Ishikawa (cell line): ENCODE results near the gene MAP2K1.

Experiments used
- CEBPB ChIP-seq: IDR thresholded peaks from 2 replicates; pipeline ENCODE4 v1.6.1; 2012
- CREB1 ChIP-seq: IDR thresholded peaks from 2 replicates; pipeline ENCODE4 v1.6.1; 2012; ENCODE audit warnings: low read depth
- EGR1 ChIP-seq: IDR thresholded peaks from 2 replicates; pipeline ENCODE4 v1.6.1; 2012
- EP300 ChIP-seq: IDR thresholded peaks from 2 replicates; pipeline ENCODE4 v1.6.1; 2012; ENCODE audit warnings: borderline replicate concordance
- FOXM1 ChIP-seq: IDR thresholded peaks from 2 replicates; pipeline ENCODE4 v1.6.1; 2012; ENCODE audit warnings: low read depth, borderline replicate concordance
- NFIC ChIP-seq: IDR thresholded peaks from 2 replicates; pipeline ENCODE4 v1.6.1; 2012
- RAD21 ChIP-seq: IDR thresholded peaks from 2 replicates; pipeline ENCODE4 v1.6.1; 2012; ENCODE audit warnings: low read depth
- TAF1 ChIP-seq: IDR thresholded peaks from 2 replicates; pipeline ENCODE4 v1.6.1; 2012; ENCODE audit warnings: low read depth, mild to moderate bottlenecking
- TCF12 ChIP-seq: IDR thresholded peaks from 2 replicates; pipeline ENCODE4 v1.6.1; 2012; ENCODE audit warnings: low read depth
- TEAD4 ChIP-seq: IDR thresholded peaks from 2 replicates; pipeline ENCODE4 v1.6.1; 2012
- YY1 ChIP-seq: IDR thresholded peaks from 2 replicates; pipeline ENCODE4 v1.6.1; 2012; ENCODE audit warnings: low read depth
- ZBTB7A ChIP-seq: IDR thresholded peaks from 2 replicates; pipeline ENCODE4 v1.6.1; 2012; ENCODE audit warnings: low read depth
- TF ChIP-seq, protein P1 (sequence below): IDR thresholded peaks from 2 replicates; pipeline ENCODE4 v1.6.1; 2012
- TF ChIP-seq, protein P2 (sequence below): IDR thresholded peaks from 2 replicates; pipeline ENCODE4 v1.6.1; 2012
- TF ChIP-seq, protein P3 (sequence below): IDR thresholded peaks from 2 replicates; pipeline ENCODE4 v1.6.1; 2012; ENCODE audit warnings: low read depth, mild to moderate bottlenecking

The MAP2K1 gene

DNA sequence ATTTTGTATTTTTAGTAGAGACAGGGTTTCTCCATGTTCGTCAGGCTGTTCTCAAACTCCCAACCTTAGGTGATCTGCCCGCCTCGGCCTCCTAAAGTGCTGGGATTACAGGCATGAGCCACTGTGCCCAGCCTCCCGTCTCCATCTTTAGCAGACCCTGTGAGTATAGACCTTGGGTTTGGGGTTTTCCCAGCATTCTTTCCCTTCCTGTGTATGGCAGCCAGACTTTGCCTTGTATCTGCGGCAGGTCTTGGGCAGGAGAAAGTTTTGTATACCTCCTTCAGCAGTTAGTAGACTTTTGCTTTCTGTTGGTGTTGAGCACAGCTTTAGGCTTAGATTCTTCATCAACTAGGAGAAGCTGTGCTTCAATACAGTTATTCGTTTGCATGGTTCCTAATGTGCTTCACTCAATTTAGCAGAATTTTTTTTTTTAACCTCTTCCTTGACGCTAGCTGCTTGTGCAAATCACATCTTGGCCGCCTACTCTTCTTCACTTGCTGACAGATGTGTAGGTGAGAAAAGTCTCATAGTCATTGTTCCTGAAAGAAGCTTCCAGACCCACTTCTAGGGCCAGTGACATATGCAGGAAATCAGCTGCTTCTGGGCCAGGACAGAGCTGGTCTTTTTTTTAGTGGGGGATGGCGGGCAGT lies 38.4 kb downstream of the MAP2K1 start:
- no peak for TF ChIP-seq YY1
- no peak for TF ChIP-seq TCF12
- TF ChIP-seq TEAD4, result no peak
- TF ChIP-seq CEBPB, result no peak
- no peak for TF ChIP-seq RAD21
- no peak for TF ChIP-seq FOXM1
- no peak for TF ChIP-seq CREB1
- no peak for TF ChIP-seq TAF1
- TF ChIP-seq, protein P1, sequence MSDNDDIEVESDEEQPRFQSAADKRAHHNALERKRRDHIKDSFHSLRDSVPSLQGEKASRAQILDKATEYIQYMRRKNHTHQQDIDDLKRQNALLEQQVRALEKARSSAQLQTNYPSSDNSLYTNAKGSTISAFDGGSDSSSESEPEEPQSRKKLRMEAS, result no peak
- TF ChIP-seq, protein P2, sequence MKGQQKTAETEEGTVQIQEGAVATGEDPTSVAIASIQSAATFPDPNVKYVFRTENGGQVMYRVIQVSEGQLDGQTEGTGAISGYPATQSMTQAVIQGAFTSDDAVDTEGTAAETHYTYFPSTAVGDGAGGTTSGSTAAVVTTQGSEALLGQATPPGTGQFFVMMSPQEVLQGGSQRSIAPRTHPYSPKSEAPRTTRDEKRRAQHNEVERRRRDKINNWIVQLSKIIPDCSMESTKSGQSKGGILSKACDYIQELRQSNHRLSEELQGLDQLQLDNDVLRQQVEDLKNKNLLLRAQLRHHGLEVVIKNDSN, result no peak
- no peak for TF ChIP-seq EP300
- TF ChIP-seq NFIC, result no peak
- no peak for TF ChIP-seq EGR1

DNA sequence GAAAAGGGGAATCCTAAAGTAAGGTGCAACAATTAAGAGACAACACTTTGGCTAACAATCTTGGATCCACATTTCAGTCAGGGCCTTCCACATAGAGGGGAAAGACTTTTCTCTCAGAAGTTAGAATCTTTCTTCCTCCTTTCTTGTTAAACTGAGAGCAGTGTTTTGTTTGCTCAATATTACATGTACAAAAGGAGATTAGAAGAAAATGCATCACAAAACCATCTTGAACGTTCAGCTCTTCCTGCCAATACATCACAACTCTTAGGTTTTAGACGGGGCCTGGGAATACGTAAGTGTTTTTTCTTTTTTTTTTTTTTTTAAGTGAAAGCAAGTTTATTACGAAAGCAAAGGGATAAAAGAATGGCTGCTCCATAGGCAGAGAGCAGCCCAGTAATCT lies 39.1 kb downstream of the MAP2K1 start:
- TF ChIP-seq TAF1 (no peak), EP300 (no peak), EGR1 (no peak), TCF12 (no peak), YY1 (no peak), CREB1 (no peak), FOXM1 (no peak), RAD21 (no peak), TEAD4 (no peak), CEBPB (no peak), NFIC (no peak), ZBTB7A (no peak)
- TF ChIP-seq, protein P2, result no peak
- TF ChIP-seq, protein P1, result no peak
- TF ChIP-seq, protein P3, sequence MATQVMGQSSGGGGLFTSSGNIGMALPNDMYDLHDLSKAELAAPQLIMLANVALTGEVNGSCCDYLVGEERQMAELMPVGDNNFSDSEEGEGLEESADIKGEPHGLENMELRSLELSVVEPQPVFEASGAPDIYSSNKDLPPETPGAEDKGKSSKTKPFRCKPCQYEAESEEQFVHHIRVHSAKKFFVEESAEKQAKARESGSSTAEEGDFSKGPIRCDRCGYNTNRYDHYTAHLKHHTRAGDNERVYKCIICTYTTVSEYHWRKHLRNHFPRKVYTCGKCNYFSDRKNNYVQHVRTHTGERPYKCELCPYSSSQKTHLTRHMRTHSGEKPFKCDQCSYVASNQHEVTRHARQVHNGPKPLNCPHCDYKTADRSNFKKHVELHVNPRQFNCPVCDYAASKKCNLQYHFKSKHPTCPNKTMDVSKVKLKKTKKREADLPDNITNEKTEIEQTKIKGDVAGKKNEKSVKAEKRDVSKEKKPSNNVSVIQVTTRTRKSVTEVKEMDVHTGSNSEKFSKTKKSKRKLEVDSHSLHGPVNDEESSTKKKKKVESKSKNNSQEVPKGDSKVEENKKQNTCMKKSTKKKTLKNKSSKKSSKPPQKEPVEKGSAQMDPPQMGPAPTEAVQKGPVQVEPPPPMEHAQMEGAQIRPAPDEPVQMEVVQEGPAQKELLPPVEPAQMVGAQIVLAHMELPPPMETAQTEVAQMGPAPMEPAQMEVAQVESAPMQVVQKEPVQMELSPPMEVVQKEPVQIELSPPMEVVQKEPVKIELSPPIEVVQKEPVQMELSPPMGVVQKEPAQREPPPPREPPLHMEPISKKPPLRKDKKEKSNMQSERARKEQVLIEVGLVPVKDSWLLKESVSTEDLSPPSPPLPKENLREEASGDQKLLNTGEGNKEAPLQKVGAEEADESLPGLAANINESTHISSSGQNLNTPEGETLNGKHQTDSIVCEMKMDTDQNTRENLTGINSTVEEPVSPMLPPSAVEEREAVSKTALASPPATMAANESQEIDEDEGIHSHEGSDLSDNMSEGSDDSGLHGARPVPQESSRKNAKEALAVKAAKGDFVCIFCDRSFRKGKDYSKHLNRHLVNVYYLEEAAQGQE, result no peak

DNA sequence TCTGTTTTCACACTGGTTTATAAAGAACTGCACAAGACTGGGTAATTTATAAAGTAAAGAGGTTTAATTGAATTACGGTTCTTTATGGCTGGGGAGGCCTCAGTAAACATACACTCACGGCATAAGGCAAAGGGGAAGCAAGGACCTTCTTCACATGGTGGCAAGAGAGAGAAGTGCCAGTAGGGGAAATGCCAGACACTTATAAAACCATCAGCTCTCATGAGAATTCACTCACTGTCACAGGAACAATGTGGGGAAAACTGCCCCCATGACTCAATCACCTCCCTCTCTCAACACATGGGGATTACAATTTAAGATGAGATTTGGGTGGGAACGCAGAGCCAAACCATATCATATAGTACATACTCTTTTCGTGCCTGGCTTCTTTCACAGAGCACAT lies 42.4 kb downstream of the MAP2K1 start:
- TF ChIP-seq TCF12 (no peak), NFIC (no peak), TAF1 (no peak), CREB1 (no peak), FOXM1 (no peak), YY1 (no peak), CEBPB (no peak), EP300 (no peak)
- TF ChIP-seq, protein P2, result no peak
- TF ChIP-seq, protein P1, result no peak

DNA sequence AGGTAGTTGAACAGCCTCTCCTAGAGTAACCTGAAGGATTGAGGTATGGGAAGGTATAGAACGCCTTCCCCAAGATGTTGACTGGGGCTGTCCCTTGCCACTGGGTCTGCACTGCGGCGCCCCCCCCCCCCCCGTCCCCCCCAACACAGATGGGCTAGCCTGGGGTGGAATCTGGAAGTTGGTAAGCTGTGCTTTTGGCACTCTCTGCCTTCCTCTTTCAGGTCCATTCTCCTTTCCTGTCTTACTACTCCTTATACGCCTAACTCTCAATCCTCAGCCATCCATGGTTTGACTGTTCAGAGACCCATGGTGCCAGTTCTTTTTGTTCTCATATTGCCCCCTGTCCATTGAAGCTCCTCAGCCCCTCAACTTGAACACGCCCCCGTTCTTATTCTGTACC lies 42.8 kb downstream of the MAP2K1 start:
- TF ChIP-seq YY1 (no peak), EP300 (no peak), TCF12 (no peak), TEAD4 (no peak)
- TF ChIP-seq, protein P1, result no peak

DNA sequence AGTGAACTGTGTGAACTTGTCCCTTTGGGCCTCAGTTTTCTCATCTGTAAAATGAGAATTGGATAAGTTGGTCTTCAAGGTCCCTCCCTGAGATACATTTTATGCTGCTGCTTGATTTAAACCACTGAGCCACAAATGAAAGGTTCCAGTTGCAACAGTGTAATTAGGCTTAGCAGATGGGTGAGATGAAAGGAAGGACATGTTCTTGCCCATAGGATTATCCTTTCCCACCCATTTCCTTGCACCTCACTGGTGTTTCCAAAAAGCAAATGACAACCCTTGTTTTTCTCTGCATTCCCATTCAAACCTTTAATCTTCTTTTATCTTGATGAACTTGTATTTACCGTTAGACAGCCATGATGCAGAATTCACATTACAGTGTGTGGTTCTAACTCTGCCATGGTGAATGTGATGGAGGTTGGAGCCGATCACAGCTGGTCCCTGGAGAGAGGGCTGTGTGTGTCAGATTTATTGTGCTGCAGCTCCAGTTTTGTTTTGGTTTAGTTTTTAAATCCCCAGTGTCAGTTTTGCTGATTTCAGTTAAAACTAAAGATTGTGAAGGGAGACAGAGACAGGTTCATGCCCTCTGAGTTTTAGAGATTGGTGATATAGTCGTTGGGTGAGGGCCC lies 44.0 kb downstream of the MAP2K1 start:
- TF ChIP-seq TCF12 (no peak), CEBPB (no peak), EGR1 (no peak), ZBTB7A (no peak), EP300 (no peak), CREB1 (no peak), RAD21 (no peak), NFIC (no peak), FOXM1 (no peak), TEAD4 (no peak), YY1 (no peak), TAF1 (no peak)
- TF ChIP-seq, protein P3, result no peak
- TF ChIP-seq, protein P2, result no peak
- TF ChIP-seq, protein P1, result no peak
